NCI-H1436 treated with DMSO at 0.1 percent for 48 hours (cell line): ENCODE measurements around the gene TMEM114.
"Not testable (repeated sequence)": the region's sequence is repeated elsewhere in the genome, so short reads cannot be mapped to it uniquely, and the experiment has no call there.

Experiments
- DNase-seq: peaks from one replicate; lab custom pipeline; 2025; lab: John Stamatoyannopoulos, UW

TMEM114 gene

DNA sequence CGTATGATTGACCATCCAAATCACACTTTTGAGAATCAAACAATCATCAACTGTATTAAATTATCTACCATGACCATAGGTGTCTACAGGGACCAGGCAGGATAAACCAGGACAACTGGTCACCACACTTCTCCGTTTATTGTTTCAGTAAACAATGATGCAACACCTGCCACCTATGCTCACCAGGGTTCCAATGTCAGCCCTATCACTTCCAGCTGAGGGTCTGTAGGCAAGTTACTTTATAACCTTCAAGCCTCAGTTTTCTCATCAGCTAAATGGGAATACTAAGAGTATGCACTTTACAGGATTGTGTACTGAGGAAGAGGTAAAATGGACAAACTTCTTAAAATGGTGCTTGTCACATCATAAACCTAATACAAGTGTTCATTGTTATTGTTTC lies 14.9 kb downstream of the TMEM114 start:
- no peak for DNase-seq

- no peak for DNase-seq
Observed at GRCh38 chr16:8572919-8573724, 17.2 kb downstream of the TMEM114 start.

DNA sequence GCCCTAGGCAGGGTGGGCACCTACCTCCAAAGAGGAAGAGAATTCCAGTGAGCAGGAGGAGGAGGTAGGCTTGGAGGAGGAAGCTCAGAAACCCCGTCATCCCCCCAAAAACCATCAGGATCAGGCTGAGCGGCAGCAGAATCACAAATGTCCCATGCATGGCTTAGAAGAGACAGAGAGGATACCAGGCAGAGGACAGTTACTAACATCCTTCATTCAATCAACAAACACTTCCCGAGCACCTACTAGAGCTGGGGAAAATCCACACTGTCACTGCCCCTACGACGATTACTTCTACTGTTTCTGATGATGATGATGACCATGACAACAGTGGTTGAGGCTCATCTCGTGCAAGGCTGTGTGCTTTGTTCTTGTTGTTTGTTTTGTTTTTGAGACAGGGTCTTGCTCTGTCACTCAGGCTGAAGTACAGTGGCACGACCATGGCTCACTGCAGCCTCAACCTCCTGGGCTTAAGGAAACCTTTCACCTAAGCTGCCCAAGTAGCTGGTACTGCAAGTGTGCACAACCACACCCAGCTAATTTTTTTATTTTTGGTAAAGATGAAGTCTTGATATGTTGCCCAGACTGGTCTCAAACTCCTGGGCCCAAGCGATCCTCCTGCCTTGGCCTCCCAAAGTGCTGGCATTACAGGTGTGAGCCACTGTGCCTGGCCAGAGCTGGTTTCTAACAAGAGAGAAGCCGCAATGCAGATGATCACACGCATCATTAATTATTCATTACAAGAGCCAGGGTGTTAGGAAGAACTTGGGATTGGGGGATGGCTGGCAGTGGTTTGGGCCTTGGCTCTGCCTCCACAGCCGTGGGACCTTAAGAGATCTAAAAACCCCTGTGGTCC lies 18.0 kb downstream of the TMEM114 start:
- DNase-seq: no peak

DNA sequence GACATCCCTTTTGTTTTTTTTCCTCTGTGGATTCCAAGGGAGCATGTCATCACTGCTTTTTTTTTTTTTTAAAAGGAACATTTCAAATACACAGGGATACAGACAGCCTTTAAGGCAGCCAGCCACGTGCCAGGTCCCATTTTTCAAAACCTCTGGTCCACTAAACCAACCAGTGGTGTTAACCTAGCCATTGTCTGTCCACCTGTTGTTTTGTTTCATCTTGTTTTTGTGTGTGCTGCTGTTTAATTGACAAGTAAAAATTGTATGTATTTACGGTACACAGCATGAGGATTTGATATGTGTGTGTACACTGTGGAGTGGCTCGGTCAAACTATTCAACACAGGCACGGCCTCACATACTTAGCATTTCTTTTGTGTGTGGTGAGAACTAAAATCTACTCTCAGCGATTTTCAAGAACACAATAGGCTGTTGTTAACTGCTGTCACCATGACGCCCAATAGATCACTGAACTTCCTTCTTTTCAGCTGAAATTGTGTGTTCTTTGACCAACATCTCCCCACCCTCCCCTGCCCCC lies 19.2 kb downstream of the TMEM114 start:
- DNase-seq: no peak

DNA sequence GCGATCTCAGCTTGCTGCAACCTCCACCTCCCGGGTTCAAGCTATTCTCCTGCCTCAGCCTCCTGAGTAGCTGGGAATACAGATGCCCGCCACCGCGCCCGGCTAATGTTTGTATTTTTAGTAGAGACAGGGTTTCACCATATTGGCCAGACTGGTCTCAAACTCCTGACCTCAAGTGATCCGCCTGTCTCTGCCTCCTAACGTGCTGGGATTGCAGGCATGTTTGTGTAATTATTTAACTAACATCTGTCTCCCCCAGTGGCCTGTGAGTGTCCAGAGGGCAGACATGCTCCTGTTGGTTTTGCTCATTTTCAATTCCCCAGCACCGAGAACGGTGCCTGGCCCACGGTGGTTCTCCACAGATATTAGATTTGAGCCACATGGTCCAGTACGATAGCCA lies 19.9 kb downstream of the TMEM114 start:
- DNase-seq: not testable (repeated sequence)

DNA sequence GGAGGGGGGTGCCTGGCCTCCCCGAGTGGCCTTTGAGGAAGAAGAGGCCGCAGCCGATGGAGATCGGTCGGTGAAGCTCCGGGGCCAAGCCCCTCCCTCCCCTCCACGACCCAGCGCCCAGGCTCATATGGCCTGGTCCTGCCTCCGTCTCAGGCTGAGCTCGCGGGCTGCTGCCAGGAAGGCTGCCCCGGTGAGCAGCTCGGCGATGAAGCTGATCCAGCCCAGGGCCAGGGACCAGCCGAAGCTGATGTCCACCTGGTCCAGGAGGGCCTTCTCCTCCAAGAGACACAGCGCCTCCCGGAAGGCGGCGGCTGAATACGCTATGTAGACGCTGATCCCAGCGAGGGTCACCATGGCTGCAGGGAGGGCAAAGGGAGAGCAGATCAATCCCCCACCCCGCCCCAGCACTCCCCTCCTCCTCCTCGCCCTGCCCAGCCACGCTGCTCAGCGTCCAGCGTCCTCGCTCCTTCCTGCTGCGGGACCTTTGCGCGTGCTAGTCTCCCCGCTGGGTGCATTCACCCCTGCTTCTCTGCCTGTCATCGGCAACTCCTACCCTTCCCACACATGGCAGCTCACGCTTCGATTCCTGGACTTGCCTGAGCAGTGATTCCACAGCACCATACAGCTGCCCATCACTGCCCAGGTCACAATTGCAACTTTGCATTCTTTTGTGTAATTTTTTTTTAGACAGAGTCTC lies 20.5 kb downstream of the TMEM114 start:
- DNase-seq: no peak

DNA sequence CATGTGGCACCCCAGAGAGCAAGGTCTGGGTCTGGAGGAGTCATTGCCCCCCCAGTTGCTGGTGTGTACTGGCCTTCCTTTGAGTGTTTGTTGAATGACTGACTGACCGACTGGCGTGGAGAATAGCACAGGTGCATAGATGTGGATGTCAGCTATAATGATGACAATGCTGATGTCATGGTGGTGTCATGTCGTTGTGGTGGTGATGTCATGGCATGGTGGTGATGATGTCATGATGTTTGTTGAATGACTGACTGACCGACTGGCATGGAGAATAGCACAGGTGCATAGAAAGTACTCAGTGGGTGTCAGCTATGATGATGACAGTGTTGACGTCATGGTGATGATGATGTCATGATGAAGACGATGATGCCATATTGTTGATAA lies 22.1 kb downstream of the TMEM114 start:
- no peak for DNase-seq

DNA sequence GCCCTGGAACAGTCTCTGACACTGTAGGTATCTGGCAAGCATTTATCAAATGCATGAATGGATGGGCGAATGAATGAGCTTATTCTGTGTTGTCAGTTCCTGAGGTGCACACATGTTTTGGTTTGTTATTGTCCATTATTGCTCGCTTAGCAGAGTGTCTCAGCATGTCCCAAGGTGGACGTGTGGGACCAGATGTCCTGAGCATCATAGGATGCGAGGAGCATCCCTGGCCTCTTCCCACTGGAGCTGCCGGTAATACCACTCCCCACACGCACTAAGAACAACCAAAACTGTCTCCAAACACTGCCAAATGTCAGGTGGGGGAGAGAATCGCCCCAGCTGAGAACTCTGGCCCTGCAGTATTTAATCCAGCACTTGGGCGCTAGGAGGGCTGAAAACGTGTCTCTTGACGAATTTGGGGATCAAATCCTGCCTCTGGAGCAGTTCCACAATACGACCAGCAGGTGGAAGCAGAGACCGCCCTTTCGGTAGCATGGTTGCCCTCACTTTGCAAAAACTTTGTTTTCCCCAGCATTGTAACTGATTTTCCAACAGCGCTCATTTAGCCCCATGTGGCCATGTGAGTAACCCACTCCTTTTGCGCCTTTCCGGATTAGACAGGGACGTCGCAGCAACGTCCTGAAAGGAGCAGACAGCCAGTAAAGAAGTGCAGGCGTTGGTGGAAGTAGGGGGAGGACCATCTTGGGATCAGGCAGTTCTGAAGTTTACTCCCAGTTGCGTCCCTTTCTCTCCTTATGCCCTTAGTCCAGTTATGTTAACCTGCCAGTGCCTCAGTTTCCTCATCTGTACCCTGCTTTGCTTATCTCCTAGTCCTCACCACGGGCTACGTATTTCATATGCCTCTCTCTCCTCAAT lies 22.7 kb downstream of the TMEM114 start:
- DNase-seq: no peak

DNA sequence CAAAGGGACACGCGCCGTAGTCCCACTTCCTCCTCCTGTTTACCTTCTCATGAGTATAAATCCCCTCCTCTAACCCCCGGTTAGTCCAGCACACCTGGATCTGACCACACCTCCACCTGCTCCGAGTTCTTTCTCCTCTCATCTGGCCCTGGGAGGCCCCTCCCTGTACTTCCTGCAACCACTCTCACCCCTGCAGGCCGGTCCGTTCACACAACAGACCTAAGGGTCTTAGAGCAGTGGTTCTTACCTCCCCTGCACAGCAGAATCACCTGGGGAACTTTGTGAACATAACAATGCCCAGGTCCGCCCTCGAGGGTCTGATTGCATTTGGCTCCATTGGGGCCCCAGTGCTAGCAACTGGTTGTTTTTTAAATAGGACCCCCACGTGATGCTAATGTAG lies 24.8 kb downstream of the TMEM114 start:
- DNase-seq: no peak

GRCh38 chr16:8564934-8565345 lies 25.4 kb downstream of the TMEM114 start:
- DNase-seq: no peak

- DNase-seq: not testable (repeated sequence)
Observed at GRCh38 chr16:8563944-8564540, 26.3 kb downstream of the TMEM114 start.

DNA sequence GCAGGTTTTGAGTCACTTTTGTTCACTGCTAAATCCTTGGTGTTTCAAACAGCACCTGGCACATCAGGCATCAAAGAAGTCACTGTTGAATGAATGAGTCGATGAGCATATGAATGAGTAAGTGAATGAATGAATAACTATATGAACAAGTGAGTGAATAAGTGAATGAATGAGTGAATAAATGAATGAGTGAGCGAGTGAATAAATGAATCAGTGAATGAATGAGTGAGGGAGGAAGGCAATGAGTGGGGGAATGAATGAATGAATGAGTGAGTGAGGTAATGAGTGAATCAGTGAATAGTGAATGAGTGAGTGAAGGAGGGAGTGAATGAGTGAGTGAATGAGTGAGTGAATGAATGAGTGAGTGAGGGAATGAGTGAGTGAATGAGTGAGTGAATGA lies 28.8 kb downstream of the TMEM114 start:
- DNase-seq: no peak

DNA sequence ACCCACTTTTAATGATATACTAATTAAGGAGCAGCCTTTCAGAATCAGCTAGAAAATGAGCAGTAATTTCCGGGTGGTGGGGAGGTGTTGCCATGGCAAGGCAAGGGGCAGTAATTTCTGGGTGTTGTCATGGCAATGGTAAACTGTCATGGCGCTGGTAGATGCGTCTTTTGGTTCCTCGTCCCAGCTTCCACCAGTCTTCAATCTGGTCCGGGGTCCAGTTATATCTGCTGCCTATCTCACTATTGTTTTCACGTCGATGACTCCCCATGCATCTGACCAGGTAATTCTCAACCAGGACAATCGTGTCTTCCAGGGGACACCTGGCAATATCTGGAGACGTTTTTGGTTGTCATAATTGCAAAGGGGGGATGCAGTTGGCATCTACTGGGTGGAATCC lies 34.9 kb downstream of the TMEM114 start:
- no peak for DNase-seq

GRCh38 chr16:8554881-8555280 lies 35.4 kb downstream of the TMEM114 start:
- DNase-seq: no peak

DNA sequence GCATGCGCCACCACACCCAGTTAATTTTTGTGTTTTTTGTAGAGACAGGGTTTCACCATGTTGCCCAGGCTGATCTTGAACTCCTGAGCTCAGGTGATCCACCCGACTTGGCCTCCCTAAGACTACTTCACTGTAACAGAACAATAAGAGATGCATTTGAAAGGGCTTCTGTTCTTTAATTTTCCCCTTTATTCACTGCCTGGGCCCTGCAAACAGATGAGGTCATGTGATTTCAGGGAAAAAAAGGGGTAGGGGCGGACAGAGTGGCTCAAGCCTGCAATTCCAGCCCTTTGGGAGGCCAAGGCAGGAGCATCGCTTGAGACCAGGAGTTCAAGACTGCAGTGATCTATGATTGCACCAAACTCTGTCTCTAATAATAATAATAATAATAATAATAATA lies 36.3 kb downstream of the TMEM114 start:
- no peak for DNase-seq

GRCh38 chr16:8552487-8553221 lies 37.7 kb downstream of the TMEM114 start:
- DNase-seq: no peak

GRCh38 chr16:8551388-8552332 lies 38.7 kb downstream of the TMEM114 start:
- no peak for DNase-seq

- no peak for DNase-seq
Observed at GRCh38 chr16:8550728-8551387, 39.5 kb downstream of the TMEM114 start.
